A549 (cell line): ENCODE data around the gene UGT1A7. TPM values are rescaled to one million over a fixed set of nuclear protein-coding genes. Genes with fewer than 3 reads are reported as not detected.

ENCODE experiments used
- ATAC-seq, 2 experiments: fragments of 200-7000 bp in 1 of 2; fragments of >200 bp in 1 of 2; cut with Nextera tagmentation in 1 of 2; cut with Tn5 transposase in 1 of 2; 3 replicates each; pipeline versions ENCODE4 v1.8.0 to v1.9.1; 2018 to 2020; ENCODE audit warnings: mild to moderate bottlenecking in 1 of 2, moderate library complexity in 1 of 2
- CTCF ChIA-PET: fragments of 300-600 bp; sonication (Branson Sonifier 250); formaldehyde crosslinking; extraction: SDS; loops from one replicate; lab custom pipeline; 2021; ENCODE audit warnings: antibody characterized with exemption, inconsistent platforms; lab: Yijun Ruan, JAX
- POLR2A ChIA-PET: fragments of 350-600 bp; formaldehyde crosslinking; extraction: SDS; loops from one replicate; lab custom pipeline; 2021; ENCODE audit warnings: antibody characterized with exemption, inconsistent platforms; lab: Yijun Ruan, JAX
- DNase-seq, 2 experiments: peaks; one replicate each; pipeline versions ENCODE4 v3.0.0 to v3.0.0-alpha.2; 2011 to 2016; ENCODE audit warnings: low read depth in 1 of 2, low spot score in 1 of 2
- FAIRE-seq: peaks from 2 replicates; lab custom pipeline; 2011; peaks lifted over from hg19 to GRCh38; lab: Jason Lieb, UNC
- H3K27ac ChIP-seq, 2 experiments: fragments of >200 bp; sonication (Bioruptor Twin); formaldehyde crosslinking; 3 replicates each; pipeline ENCODE4 v1.5.1; 2016 to 2017
- H3K4me1 ChIP-seq: fragments of >200 bp; sonication (Bioruptor Twin); formaldehyde crosslinking; 3 replicates; pipeline ENCODE4 v1.6.1; 2016
- H3K4me2 ChIP-seq: fragments of >200 bp; sonication (Bioruptor Twin); formaldehyde crosslinking; 3 replicates; pipeline ENCODE4 v1.6.1; 2016
- H3K4me3 ChIP-seq: fragments of >200 bp; sonication (Bioruptor Twin); formaldehyde crosslinking; 3 replicates; pipeline ENCODE4 v1.5.1; 2016
- H3K9me3 ChIP-seq: fragments of >200 bp; sonication (Bioruptor Twin); formaldehyde crosslinking; 3 replicates; pipeline ENCODE4 v1.6.1; 2016
- BCL3 ChIP-seq: fragments of >200 bp; sonication (Bioruptor Twin); formaldehyde crosslinking; IDR thresholded peaks from 3 replicates; pipeline ENCODE4 v1.6.1; 2016
- BHLHE40 ChIP-seq: IDR thresholded peaks from 2 replicates; pipeline ENCODE4 v1.6.1; 2012; ENCODE audit warnings: low read depth, low read length, inconsistent platforms
- E2F6 ChIP-seq: IDR thresholded peaks from 2 replicates; pipeline ENCODE4 v1.6.1; 2012; ENCODE audit warnings: low read depth, borderline replicate concordance
- EHF ChIP-seq: fragments of 250-450 bp; sonication (Bioruptor Pico); IDR thresholded peaks from 2 replicates; pipeline ENCODE4 v1.5.0; 2020; ENCODE audit warnings: mild to moderate bottlenecking
- FOSL2 ChIP-seq, 2 experiments: fragments of 450-650 bp in 1 of 2; fragments of >200 bp in 1 of 2; sonication (Bioruptor Twin) in 1 of 2; formaldehyde crosslinking; IDR thresholded peaks; 2 replicates each; pipeline versions ENCODE4 v1.5.0 to v1.6.1; 2016 to 2020; ENCODE audit warnings: mild to moderate bottlenecking in 1 of 2, moderate library complexity in 1 of 2
- FOXS1 ChIP-seq: fragments of 250-450 bp; sonication (Bioruptor Pico); IDR thresholded peaks from 2 replicates; pipeline ENCODE4 v1.5.0; 2020; ENCODE audit warnings: mild to moderate bottlenecking, moderate library complexity
- HDAC2 ChIP-seq: fragments of 200-600 bp; sonication (generic); IDR thresholded peaks from 2 replicates; pipeline ENCODE4 v1.6.1; 2016
- HES2 ChIP-seq: fragments of >200 bp; sonication (Bioruptor Twin); formaldehyde crosslinking; IDR thresholded peaks from 2 replicates; pipeline ENCODE4 v1.6.1; 2016
- HEYL ChIP-seq: fragments of 250-450 bp; sonication (Bioruptor Pico); IDR thresholded peaks from 2 replicates; pipeline ENCODE4 v1.8.0; 2021; ENCODE audit warnings: mild to moderate bottlenecking, moderate library complexity
- HOXA7 ChIP-seq: fragments of 250-450 bp; sonication (Bioruptor Pico); IDR thresholded peaks from 2 replicates; pipeline ENCODE4 v1.5.0; 2020; ENCODE audit warnings: mild to moderate bottlenecking, moderate library complexity
- HOXB13 ChIP-seq: fragments of 250-450 bp; sonication (Bioruptor Pico); IDR thresholded peaks from 2 replicates; pipeline ENCODE4 v1.5.0; 2020; ENCODE audit warnings: low read depth, mild to moderate bottlenecking, moderate library complexity
- JUNB ChIP-seq: fragments of >200 bp; sonication (Bioruptor Twin); formaldehyde crosslinking; IDR thresholded peaks from 2 replicates; pipeline ENCODE4 v1.6.1; 2016
- MYC ChIP-seq: IDR thresholded peaks from 2 replicates; pipeline ENCODE4 v1.6.1; 2012; ENCODE audit warnings: mild to moderate bottlenecking, inconsistent platforms, low read length, improper control_type of control experiment, borderline replicate concordance
- NPAS2 ChIP-seq: fragments of 250-450 bp; sonication (Bioruptor Pico); IDR thresholded peaks from 2 replicates; pipeline ENCODE4 v1.8.0; 2022; ENCODE audit warnings: mild to moderate bottlenecking, moderate library complexity, borderline replicate concordance
- NR3C1 ChIP-seq: fragments of >200 bp; sonication (Bioruptor Twin); formaldehyde crosslinking; IDR thresholded peaks from 3 replicates; pipeline ENCODE4 v1.6.1; 2017
- POLR2AphosphoS2 ChIP-seq: conservative IDR thresholded peaks from 2 replicates; pipeline ENCODE4 v1.6.1; 2012; ENCODE audit warnings: low read length, improper control_type of control experiment, inconsistent platforms
- RARB ChIP-seq: fragments of 250-450 bp; sonication (Bioruptor Pico); IDR thresholded peaks from 2 replicates; pipeline ENCODE4 v1.8.0; 2021; ENCODE audit warnings: mild to moderate bottlenecking, moderate library complexity
- RCOR1 ChIP-seq: fragments of 150-350 bp; IDR thresholded peaks from 2 replicates; pipeline ENCODE4 v1.6.1; 2014; ENCODE audit warnings: antibody characterized with exemption, low read length, low read depth
- REST ChIP-seq: fragments of 200-600 bp; sonication (generic); IDR thresholded peaks from 2 replicates; pipeline ENCODE4 v1.6.1; 2016; ENCODE audit warnings: antibody characterized with exemption, mild to moderate bottlenecking, moderate library complexity
- RFX5 ChIP-seq: fragments of 450-650 bp; IDR thresholded peaks from 2 replicates; pipeline ENCODE4 v1.7.1; 2014; ENCODE audit warnings: antibody characterized with exemption, mild to moderate bottlenecking, moderate library complexity
- TP53 ChIP-seq: fragments of 250-450 bp; sonication (Bioruptor Pico); IDR thresholded peaks from 2 replicates; pipeline ENCODE4 v1.5.0; 2021; ENCODE audit warnings: mild to moderate bottlenecking, moderate library complexity
- ZFP36 ChIP-seq: fragments of 450-650 bp; IDR thresholded peaks from 2 replicates; pipeline ENCODE4 v1.6.1; 2014; ENCODE audit warnings: borderline replicate concordance; ENCODE audit not compliant: partially characterized antibody
- WGBS: methylation state at CpG from one replicate; pipeline ENCODE4 v1.1.6; 2017; ENCODE audit errors: missing lambda C conversion rate; 5-methylcytosine and 5-hydroxymethylcytosine counted together
- polyA plus RNA-seq, 4 experiments: library from polyadenylated mRNA; depleted of rRNA in 3 of 4; stranded (reverse); fragments of >200 nt; fragmentation: RNase III in 1 of 4; extraction: RNeasy Plus Mini Kit Qiagen cat#74134 plus additional on column Dnase treatment in 1 of 4; gene quantifications; 2 replicates in 3 of 4; 3 replicates in 1 of 4; pipeline ENCODE4 v1.2.3, GENCODE V29; 2011 to 2017

UGT1A7 gene
- polyA plus RNA-seq, 2 of the 4 experiments (the other 2 are of a cell fraction) = 8.9 to 9.8 TPM

- DNase-seq (peak in 1 of 2 experiments; percentile 29), ATAC-seq (peak; percentile 27 to 61; a peak in 3 of 6 replicates), FAIRE-seq (no peak)
- no peak overlapping the region for H3K4me3 ChIP-seq
- POLR2A ChIA-PET = no interaction called here
- peaks cover 63% of the 10 kb centered on the region for H3K9me3 ChIP-seq
- CTCF ChIA-PET = interaction anchor here (0.8 kb wide), 1 partner anchor 86 kb away, joined by 3 read pairs; no protein-coding TSS in a partner anchor
- H3K4me2 ChIP-seq = peak overlapping the region; percentile 79
- WGBS = 76% methylated on average over 10 of the region's 10 CpGs
- H3K27ac ChIP-seq = peak overlapping the region; percentile 89 to 92
- H3K4me1 ChIP-seq = peaks cover 29% of the 10 kb centered on the region
- TF ChIP-seq HEYL (CRISPR knock-in tag) (no peak), EHF (no peak), FOXS1 (CRISPR knock-in tag) (no peak), HES2 (no peak), MYC (no peak), HOXA7 (CRISPR knock-in tag) (no peak), ZFP36 (no peak), RCOR1 (no peak), BCL3 (no peak), NPAS2 (no peak), HDAC2 (no peak), HOXB13 (CRISPR knock-in tag) (no peak), FOSL2 (IDR thresholded peaks at IDR 0.05) (no peak), FOSL2 (CRISPR knock-in tag; IDR thresholded peaks at IDR 0.05) (no peak), NR3C1 (no peak), TP53 (no peak), RARB (no peak), JUNB (no peak), POLR2AphosphoS2 (no peak), RFX5 (no peak), REST (no peak)
Observed at GRCh38 chr2:233746475-233747282, 65.0 kb downstream of the UGT1A7 start.

- H3K9me3 ChIP-seq = peaks cover 63% of the 10 kb centered on the region
- no peak overlapping the region for H3K4me3 ChIP-seq
- no peak overlapping the region for H3K4me2 ChIP-seq
- DNase-seq = no peak
- peak overlapping the region; percentile 89 to 92 for H3K27ac ChIP-seq
- no peak for FAIRE-seq
- ChIA-PET POLR2A (no interaction called here), CTCF (no interaction called here)
- ATAC-seq = no peak
- TF ChIP-seq ZFP36 = no peak
- no peak for TF ChIP-seq BHLHE40
- no peak for TF ChIP-seq RFX5
- no peak for TF ChIP-seq E2F6
- no peak for TF ChIP-seq JUNB
- TF ChIP-seq HDAC2 = no peak
- peaks cover 29% of the 10 kb centered on the region for H3K4me1 ChIP-seq
- 90% methylated on average over 6 of the region's 6 CpGs for WGBS
Observed at GRCh38 chr2:233747283-233747544, 65.5 kb downstream of the UGT1A7 start.
